GM18498 (cell line): ENCODE results near the gene ZNHIT3.

Experiments
- ATAC-seq: cut with Tn5 transposase; IDR thresholded peaks from one replicate; pipeline ENCODE4 v1.9.1; 2021; ENCODE audit warnings: mild to moderate bottlenecking, moderate library complexity; ENCODE audit not compliant: unreplicated experiment

The ZNHIT3 gene

GRCh38 chr17:36544307-36545076, 58.0 kb downstream of the ZNHIT3 start, which contains the start of gene GGNBP2:
Gene GGNBP2 (plus strand): TSS chr17:36544919. CDS start chr17:36545725, 806 bp downstream.
- peak; percentile 58 for ATAC-seq

- ATAC-seq, result peak; percentile 42
Observed at GRCh38 chr17:36545077-36545464, 58.6 kb downstream of the ZNHIT3 start.
